ENCODE measurements around the gene SSX1. TPM values are rescaled to one million over a fixed set of nuclear protein-coding genes. Genes with fewer than 3 reads are reported as not detected.
"Not testable (repeated sequence)": the region's sequence is repeated elsewhere in the genome, so short reads cannot be mapped to it uniquely, and the experiment has no call there.

Gene SSX1
- not detected in 2 replicates for total RNA-seq

- not testable (repeated sequence) for H3K4me2 ChIP-seq (ENCODE audit: insufficient read depth, low read length); H2AFZ ChIP-seq (ENCODE audit: low read length); H3K36me3 ChIP-seq (ENCODE audit: insufficient read depth, low read length); DNase-seq (ENCODE audit: insufficient read length, low spot score, missing footprints); H3K9me3 ChIP-seq (ENCODE audit: low read depth, low read length); H3K4me3 ChIP-seq (ENCODE audit: insufficient read depth, low read length); H3K79me2 ChIP-seq (ENCODE audit: insufficient read depth, low read length); H3K27ac ChIP-seq (ENCODE audit: low read depth, low read length); H3K27me3 ChIP-seq (ENCODE audit: insufficient read depth, low read length); H4K20me1 ChIP-seq (ENCODE audit: insufficient read depth, low read length); H3K4me1 ChIP-seq (ENCODE audit: insufficient read depth, low read length)
Observed at GRCh38 chrX:48255062-48255796, at the start of gene SSX1. Gene SSX1, plus strand, starts transcription at chrX:48255392. Its CDS starts 1,850 bp downstream, at chrX:48257242.

GRCh38 chrX:48214341-48214740 lies 40.9 kb upstream of the SSX1 start:
- not testable (repeated sequence) for H3K4me2 ChIP-seq (ENCODE audit: insufficient read depth, low read length); H2AFZ ChIP-seq (ENCODE audit: low read length); H3K79me2 ChIP-seq (ENCODE audit: insufficient read depth, low read length); H3K27me3 ChIP-seq (ENCODE audit: insufficient read depth, low read length); H4K20me1 ChIP-seq (ENCODE audit: insufficient read depth, low read length); H3K36me3 ChIP-seq (ENCODE audit: insufficient read depth, low read length); DNase-seq (ENCODE audit: insufficient read length, low spot score, missing footprints); H3K4me1 ChIP-seq (ENCODE audit: insufficient read depth, low read length); H3K4me3 ChIP-seq (ENCODE audit: insufficient read depth, low read length); H3K27ac ChIP-seq (ENCODE audit: low read depth, low read length); H3K9me3 ChIP-seq (ENCODE audit: low read depth, low read length)

- H3K4me1 ChIP-seq (ENCODE audit: insufficient read depth, low read length); H3K27me3 ChIP-seq (ENCODE audit: insufficient read depth, low read length); H3K36me3 ChIP-seq (ENCODE audit: insufficient read depth, low read length); H2AFZ ChIP-seq (ENCODE audit: low read length); H3K27ac ChIP-seq (ENCODE audit: low read depth, low read length); H3K4me3 ChIP-seq (ENCODE audit: insufficient read depth, low read length); H3K4me2 ChIP-seq (ENCODE audit: insufficient read depth, low read length); DNase-seq (ENCODE audit: insufficient read length, low spot score, missing footprints); H4K20me1 ChIP-seq (ENCODE audit: insufficient read depth, low read length); H3K79me2 ChIP-seq (ENCODE audit: insufficient read depth, low read length); H3K9me3 ChIP-seq (ENCODE audit: low read depth, low read length): not testable (repeated sequence)
Observed at GRCh38 chrX:48224196-48224595, 31.0 kb upstream of the SSX1 start.

GRCh38 chrX:48252945-48253344 lies 2.2 kb upstream of the SSX1 start:
- H3K4me3 ChIP-seq (ENCODE audit: insufficient read depth, low read length); DNase-seq (ENCODE audit: insufficient read length, low spot score, missing footprints); H2AFZ ChIP-seq (ENCODE audit: low read length); H3K27ac ChIP-seq (ENCODE audit: low read depth, low read length); H3K36me3 ChIP-seq (ENCODE audit: insufficient read depth, low read length); H3K9me3 ChIP-seq (ENCODE audit: low read depth, low read length); H4K20me1 ChIP-seq (ENCODE audit: insufficient read depth, low read length); H3K4me1 ChIP-seq (ENCODE audit: insufficient read depth, low read length); H3K27me3 ChIP-seq (ENCODE audit: insufficient read depth, low read length); H3K4me2 ChIP-seq (ENCODE audit: insufficient read depth, low read length); H3K79me2 ChIP-seq (ENCODE audit: insufficient read depth, low read length): not testable (repeated sequence)

GRCh38 chrX:48274365-48274764 lies 19.2 kb downstream of the SSX1 start:
- H3K9me3 ChIP-seq (ENCODE audit: low read depth, low read length); H3K27ac ChIP-seq (ENCODE audit: low read depth, low read length); DNase-seq (ENCODE audit: insufficient read length, low spot score, missing footprints); H3K4me2 ChIP-seq (ENCODE audit: insufficient read depth, low read length); H3K4me3 ChIP-seq (ENCODE audit: insufficient read depth, low read length); H3K4me1 ChIP-seq (ENCODE audit: insufficient read depth, low read length); H3K79me2 ChIP-seq (ENCODE audit: insufficient read depth, low read length); H4K20me1 ChIP-seq (ENCODE audit: insufficient read depth, low read length); H3K27me3 ChIP-seq (ENCODE audit: insufficient read depth, low read length); H2AFZ ChIP-seq (ENCODE audit: low read length); H3K36me3 ChIP-seq (ENCODE audit: insufficient read depth, low read length): not testable (repeated sequence)

GRCh38 chrX:48278958-48279357 lies 23.8 kb downstream of the SSX1 start:
- Histone ChIP-seq H3K36me3 (ENCODE audit: insufficient read depth, low read length) (no peaks in the 10 kb centered on the region), H3K4me1 (ENCODE audit: insufficient read depth, low read length) (no peaks in the 10 kb centered on the region), H3K27me3 (ENCODE audit: insufficient read depth, low read length) (no peaks in the 10 kb centered on the region), H3K4me3 (ENCODE audit: insufficient read depth, low read length) (no peak overlapping the region), H3K9me3 (ENCODE audit: low read depth, low read length) (peaks cover 2% of the 10 kb centered on the region), H2AFZ (ENCODE audit: low read length) (no peak overlapping the region), H4K20me1 (ENCODE audit: insufficient read depth, low read length) (no peaks in the 10 kb centered on the region), H3K4me2 (ENCODE audit: insufficient read depth, low read length) (no peak overlapping the region), H3K79me2 (ENCODE audit: insufficient read depth, low read length) (no peaks in the 10 kb centered on the region), H3K27ac (ENCODE audit: low read depth, low read length) (no peak overlapping the region)
- no peak for DNase-seq (ENCODE audit: insufficient read length, low spot score, missing footprints)
- no peak for TF ChIP-seq CTCF (IDR thresholded peaks at IDR 0.05; ENCODE audit: extremely low read depth, low read depth, low read length)

- H3K4me3 ChIP-seq (ENCODE audit: insufficient read depth, low read length); H3K4me1 ChIP-seq (ENCODE audit: insufficient read depth, low read length); H3K27ac ChIP-seq (ENCODE audit: low read depth, low read length); H2AFZ ChIP-seq (ENCODE audit: low read length); DNase-seq (ENCODE audit: insufficient read length, low spot score, missing footprints); H3K27me3 ChIP-seq (ENCODE audit: insufficient read depth, low read length); H3K36me3 ChIP-seq (ENCODE audit: insufficient read depth, low read length); H3K9me3 ChIP-seq (ENCODE audit: low read depth, low read length); H4K20me1 ChIP-seq (ENCODE audit: insufficient read depth, low read length); H3K4me2 ChIP-seq (ENCODE audit: insufficient read depth, low read length); H3K79me2 ChIP-seq (ENCODE audit: insufficient read depth, low read length): not testable (repeated sequence)
Observed at GRCh38 chrX:48280729-48281128, 25.5 kb downstream of the SSX1 start.
